Panc1 (cell line): ENCODE data around the gene NSMF. TPM values are rescaled to one million over a fixed set of nuclear protein-coding genes. Genes with fewer than 3 reads are reported as not detected.

ENCODE experiments used
- ATAC-seq: fragments of 200-7000 bp; cut with Tn5 transposase; 2 replicates; pipeline ENCODE4 v1.9.1; 2020; ENCODE audit warnings: mild to moderate bottlenecking, moderate library complexity
- BruUV-seq: library from RNA; stranded (reverse); fragments of 400-500 nt; replicated peaks from 2 replicates; lab custom pipeline; 2021; lab: Mats Ljungman, UMichigan
- CTCF ChIA-PET: fragments of 300-600 bp; sonication (Branson Sonifier 250); formaldehyde crosslinking; loops from one replicate; lab custom pipeline; 2022; ENCODE audit warnings: antibody characterized with exemption; lab: Charles Lee
- POLR2A ChIA-PET: fragments of 300-600 bp; sonication (Branson Sonifier 250); formaldehyde crosslinking; loops from one replicate; lab custom pipeline; 2022; ENCODE audit warnings: antibody characterized with exemption; lab: Charles Lee
- DNase-seq: peaks from one replicate; pipeline ENCODE4 v3.0.0-alpha.2; 2010; ENCODE audit warnings: low read depth, low spot score
- H3K27ac ChIP-seq: 2 replicates; pipeline ENCODE4 v1.5.1; 2011; ENCODE audit warnings: mild to moderate bottlenecking, low read length, inconsistent platforms
- H3K27me3 ChIP-seq: fragments of 200-500 bp; sonication (Bioruptor generic); 2 replicates; pipeline ENCODE4 v1.6.0; 2014; ENCODE audit warnings: low read length, inconsistent platforms; ENCODE audit not compliant: control insufficient read depth, insufficient read depth
- H3K36me3 ChIP-seq: fragments of 200-500 bp; sonication (Bioruptor generic); 2 replicates; pipeline ENCODE4 v1.5.1; 2014; ENCODE audit warnings: inconsistent platforms, mild to moderate bottlenecking, low read length, moderate library complexity; ENCODE audit not compliant: control insufficient read depth, insufficient read depth
- H3K4me1 ChIP-seq: 2 replicates; pipeline ENCODE4 v1.5.1; 2011; ENCODE audit warnings: inconsistent platforms, mild to moderate bottlenecking, low read length, moderate library complexity; ENCODE audit not compliant: control insufficient read depth, insufficient read depth
- H3K4me3 ChIP-seq, 2 experiments: 2 replicates each; pipeline ENCODE4 v1.5.1; 2011 to 2012; ENCODE audit warnings: low read depth in 2 of 2, low read length in 2 of 2, mild to moderate bottlenecking in 2 of 2, inconsistent platforms in 1 of 2, moderate library complexity in 1 of 2
- H3K9me3 ChIP-seq: fragments of 200-500 bp; sonication (Bioruptor generic); 2 replicates; pipeline ENCODE4 v1.5.1; 2014; ENCODE audit warnings: low read depth, mild to moderate bottlenecking, inconsistent platforms, low read length, moderate library complexity; ENCODE audit not compliant: control insufficient read depth, insufficient read depth
- POLR2AphosphoS5 ChIP-seq: IDR thresholded peaks from 2 replicates; pipeline ENCODE4 v1.6.1; 2012; ENCODE audit warnings: mild to moderate bottlenecking, low read depth, low read length, moderate library complexity
- SIN3A ChIP-seq: IDR thresholded peaks from 2 replicates; pipeline ENCODE4 v1.6.1; 2012; ENCODE audit warnings: low read depth, mild to moderate bottlenecking, low read length, moderate library complexity, borderline replicate concordance; ENCODE audit not compliant: insufficient read depth
- TCF7L2 ChIP-seq: IDR thresholded peaks from 2 replicates; pipeline ENCODE4 v1.6.1; 2011; ENCODE audit warnings: mild to moderate bottlenecking, low read depth, low read length, inconsistent platforms
- in situ Hi-C: cut with HindIII; loops from 2 replicates; pipeline ENCODE4 v1.10.0; 2016; ENCODE audit warnings: low sequenced_read_pairs, low pct_unique_long_range_greater_than_20kb
- intact Hi-C: fragments of 100-400 bp; cut with micrococcal nuclease; formaldehyde crosslinking; loops from one replicate; pipeline ENCODE4 v1.10.0; 2022; ENCODE audit not compliant: unreplicated experiment
- total RNA-seq: library from RNA; stranded (reverse); gene quantifications from one replicate; pipeline ENCODE4 v1.2.1, GENCODE V29; 2021; ENCODE audit not compliant: unreplicated experiment
- TF ChIP-seq, protein P1 (sequence below): fragments of 450-650 bp; IDR thresholded peaks from 2 replicates; pipeline ENCODE4 v1.5.1; 2017; ENCODE audit warnings: mild to moderate bottlenecking
- TF ChIP-seq, protein P2 (sequence below), 2 experiments: IDR thresholded peaks; 2 replicates each; pipeline ENCODE4 v1.6.1; 2011 to 2012; ENCODE audit warnings: low read depth in 2 of 2, control low read depth in 1 of 2, low read length in 1 of 2, mild to moderate bottlenecking in 1 of 2, moderate library complexity in 1 of 2; ENCODE audit not compliant: insufficient read depth in 1 of 2

The NSMF gene
- total RNA-seq, 1 experiment from 2014 or later: 40.0 TPM

DNA sequence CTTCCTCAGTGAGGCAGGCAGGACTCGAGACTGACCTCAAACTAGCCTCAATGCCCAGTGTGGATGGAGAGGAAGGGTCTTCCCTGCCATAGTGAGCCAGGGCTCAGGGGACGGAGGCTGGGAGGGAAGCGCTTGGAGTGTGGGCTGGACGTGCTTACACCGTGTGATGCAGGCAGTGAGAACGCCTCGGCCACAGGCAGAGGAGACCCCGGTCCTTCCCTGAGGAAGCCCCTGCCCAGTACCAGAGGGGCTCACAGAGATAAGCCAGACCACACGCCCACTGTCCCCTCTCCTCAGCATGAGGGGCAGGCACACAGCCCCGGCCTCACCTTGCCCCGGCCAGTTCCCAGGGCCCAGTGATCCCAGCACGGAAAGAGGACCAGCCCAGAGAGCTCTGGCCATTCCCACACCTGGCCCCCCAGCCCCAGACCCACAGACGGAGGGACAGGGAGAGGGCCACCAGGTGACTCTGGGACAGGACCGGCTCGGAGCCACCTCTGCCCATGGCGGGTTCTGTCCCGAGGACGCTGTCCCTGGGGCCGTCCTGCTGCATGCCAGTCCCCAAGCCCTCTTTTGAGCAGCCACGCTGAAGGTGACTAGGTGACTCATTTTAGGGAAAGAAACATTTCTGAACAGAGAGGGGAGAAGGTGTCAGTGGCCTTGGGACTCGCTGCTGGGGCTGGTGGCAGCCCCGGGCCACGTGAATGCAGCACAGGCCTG is 6.0 kb upstream of the NSMF start:
- TF ChIP-seq POLR2AphosphoS5 (no peak), TCF7L2 (no peak), SIN3A (no peak)
- TF ChIP-seq, protein P1, sequence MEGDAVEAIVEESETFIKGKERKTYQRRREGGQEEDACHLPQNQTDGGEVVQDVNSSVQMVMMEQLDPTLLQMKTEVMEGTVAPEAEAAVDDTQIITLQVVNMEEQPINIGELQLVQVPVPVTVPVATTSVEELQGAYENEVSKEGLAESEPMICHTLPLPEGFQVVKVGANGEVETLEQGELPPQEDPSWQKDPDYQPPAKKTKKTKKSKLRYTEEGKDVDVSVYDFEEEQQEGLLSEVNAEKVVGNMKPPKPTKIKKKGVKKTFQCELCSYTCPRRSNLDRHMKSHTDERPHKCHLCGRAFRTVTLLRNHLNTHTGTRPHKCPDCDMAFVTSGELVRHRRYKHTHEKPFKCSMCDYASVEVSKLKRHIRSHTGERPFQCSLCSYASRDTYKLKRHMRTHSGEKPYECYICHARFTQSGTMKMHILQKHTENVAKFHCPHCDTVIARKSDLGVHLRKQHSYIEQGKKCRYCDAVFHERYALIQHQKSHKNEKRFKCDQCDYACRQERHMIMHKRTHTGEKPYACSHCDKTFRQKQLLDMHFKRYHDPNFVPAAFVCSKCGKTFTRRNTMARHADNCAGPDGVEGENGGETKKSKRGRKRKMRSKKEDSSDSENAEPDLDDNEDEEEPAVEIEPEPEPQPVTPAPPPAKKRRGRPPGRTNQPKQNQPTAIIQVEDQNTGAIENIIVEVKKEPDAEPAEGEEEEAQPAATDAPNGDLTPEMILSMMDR: no peak
- TF ChIP-seq, protein P2, sequence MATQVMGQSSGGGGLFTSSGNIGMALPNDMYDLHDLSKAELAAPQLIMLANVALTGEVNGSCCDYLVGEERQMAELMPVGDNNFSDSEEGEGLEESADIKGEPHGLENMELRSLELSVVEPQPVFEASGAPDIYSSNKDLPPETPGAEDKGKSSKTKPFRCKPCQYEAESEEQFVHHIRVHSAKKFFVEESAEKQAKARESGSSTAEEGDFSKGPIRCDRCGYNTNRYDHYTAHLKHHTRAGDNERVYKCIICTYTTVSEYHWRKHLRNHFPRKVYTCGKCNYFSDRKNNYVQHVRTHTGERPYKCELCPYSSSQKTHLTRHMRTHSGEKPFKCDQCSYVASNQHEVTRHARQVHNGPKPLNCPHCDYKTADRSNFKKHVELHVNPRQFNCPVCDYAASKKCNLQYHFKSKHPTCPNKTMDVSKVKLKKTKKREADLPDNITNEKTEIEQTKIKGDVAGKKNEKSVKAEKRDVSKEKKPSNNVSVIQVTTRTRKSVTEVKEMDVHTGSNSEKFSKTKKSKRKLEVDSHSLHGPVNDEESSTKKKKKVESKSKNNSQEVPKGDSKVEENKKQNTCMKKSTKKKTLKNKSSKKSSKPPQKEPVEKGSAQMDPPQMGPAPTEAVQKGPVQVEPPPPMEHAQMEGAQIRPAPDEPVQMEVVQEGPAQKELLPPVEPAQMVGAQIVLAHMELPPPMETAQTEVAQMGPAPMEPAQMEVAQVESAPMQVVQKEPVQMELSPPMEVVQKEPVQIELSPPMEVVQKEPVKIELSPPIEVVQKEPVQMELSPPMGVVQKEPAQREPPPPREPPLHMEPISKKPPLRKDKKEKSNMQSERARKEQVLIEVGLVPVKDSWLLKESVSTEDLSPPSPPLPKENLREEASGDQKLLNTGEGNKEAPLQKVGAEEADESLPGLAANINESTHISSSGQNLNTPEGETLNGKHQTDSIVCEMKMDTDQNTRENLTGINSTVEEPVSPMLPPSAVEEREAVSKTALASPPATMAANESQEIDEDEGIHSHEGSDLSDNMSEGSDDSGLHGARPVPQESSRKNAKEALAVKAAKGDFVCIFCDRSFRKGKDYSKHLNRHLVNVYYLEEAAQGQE (IDR thresholded peaks at IDR 0.05; ENCODE audit: insufficient read depth in 1 of 2, low read depth in 2 of 2, low read length in 1 of 2): no peak
- no TSS peak for BruUV-seq
- CTCF ChIA-PET: no interaction called here

DNA sequence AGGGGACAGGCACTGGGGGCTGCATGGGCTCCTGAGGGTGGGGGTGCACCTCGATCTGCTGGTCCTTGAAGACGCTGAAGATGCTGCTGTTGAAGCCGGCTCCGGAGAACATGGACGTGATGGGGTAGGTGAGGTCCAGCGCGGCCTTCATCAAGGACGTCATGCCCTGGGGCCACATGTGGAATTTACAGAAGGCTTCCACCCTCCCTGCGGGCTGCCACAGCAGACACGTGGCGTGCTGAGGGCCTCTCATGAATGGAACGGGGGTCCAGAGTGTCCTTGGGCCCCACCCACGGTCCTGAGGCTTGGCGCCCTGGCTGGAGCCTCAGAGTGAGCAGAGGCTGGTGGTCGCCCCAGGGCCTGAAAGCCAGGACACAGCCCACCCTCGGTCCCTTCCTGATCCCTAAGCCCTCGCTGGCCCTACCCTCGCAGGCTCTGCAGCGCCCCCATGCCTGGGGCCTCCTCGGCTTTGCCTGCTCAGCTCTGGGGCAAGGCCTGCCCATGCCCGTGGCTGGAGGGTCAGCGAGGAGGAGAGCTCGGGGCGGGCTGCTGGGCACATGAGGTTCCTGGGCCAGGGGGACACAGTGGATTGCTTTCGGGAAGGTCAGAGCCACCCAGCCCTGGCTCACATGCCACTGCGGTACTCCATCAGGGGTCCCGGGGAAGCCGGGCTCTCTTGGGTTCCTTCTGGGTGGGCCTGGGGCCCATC is 5.3 kb upstream of the NSMF start:
- BruUV-seq: no TSS peak
- ChIA-PET CTCF (no interaction called here), POLR2A (no interaction called here)
- Histone ChIP-seq H3K27me3 (no peaks in the 10 kb centered on the region), H3K27ac (no peak overlapping the region), H3K9me3 (no peaks in the 10 kb centered on the region), H3K4me3 (no peak overlapping the region), H3K36me3 (no peaks in the 10 kb centered on the region), H3K4me1 (peaks cover 5% of the 10 kb centered on the region)
- intact Hi-C loops: no loop called here
- in situ Hi-C loops: no loop called here
- TF ChIP-seq SIN3A: no peak
- TF ChIP-seq, protein P1: no peak; the same call in 1 of the 2 replicates
- TF ChIP-seq, protein P2 (IDR thresholded peaks at IDR 0.05; ENCODE audit: insufficient read depth in 1 of 2, low read depth in 2 of 2, low read length in 1 of 2): no peak
- no peak for TF ChIP-seq TCF7L2
- no peak for TF ChIP-seq POLR2AphosphoS5
- no peak for ATAC-seq
- DNase-seq: no peak

More for the DNA sequence above, 6.0 kb upstream of the NSMF start:
- in situ Hi-C loops: no loop called here
- Histone ChIP-seq H3K27ac (no peak overlapping the region), H3K9me3 (no peaks in the 10 kb centered on the region), H3K4me3 (no peak overlapping the region), H3K36me3 (no peaks in the 10 kb centered on the region), H3K4me1 (no peaks in the 10 kb centered on the region), H3K27me3 (no peaks in the 10 kb centered on the region)
- POLR2A ChIA-PET: no interaction called here
- ATAC-seq (no peak), DNase-seq (no peak)
- intact Hi-C loops: no loop called here
